Measurements from ENCODE around the gene ARHGAP10.
A peak's percentile ranks its signal among the peaks of the same experiment; 100 is the strongest.

ARHGAP10 gene

GRCh38 chr4:148095346-148095923 lies 363.5 kb downstream of the ARHGAP10 start:
- DNase-seq (ENCODE audit: low spot score) = no peak

GRCh38 chr4:148097801-148098200 lies 365.9 kb downstream of the ARHGAP10 start:
- no peak for DNase-seq (ENCODE audit: low spot score)

- DNase-seq (ENCODE audit: low spot score) = no peak
These were observed 369.3 kb downstream of the ARHGAP10 start for GRCh38 chr4:148101235-148101634.

- no peak for DNase-seq (ENCODE audit: low spot score)
These were observed 369.9 kb downstream of the ARHGAP10 start for GRCh38 chr4:148101790-148102189.

- DNase-seq (ENCODE audit: low spot score) = no peak
These were observed 371.9 kb downstream of the ARHGAP10 start for GRCh38 chr4:148103597-148104355.

- DNase-seq (ENCODE audit: low spot score) = no peak
These were observed 376.9 kb downstream of the ARHGAP10 start for GRCh38 chr4:148108766-148109165.

GRCh38 chr4:148109216-148109615 lies 377.3 kb downstream of the ARHGAP10 start:
- DNase-seq (ENCODE audit: low spot score) = no peak

- DNase-seq (ENCODE audit: low spot score) = no peak
These were observed 378.3 kb downstream of the ARHGAP10 start for GRCh38 chr4:148110169-148110568.

- DNase-seq (ENCODE audit: low spot score) = peak; percentile 22
These were observed 380.5 kb downstream of the ARHGAP10 start for GRCh38 chr4:148112231-148112982.

GRCh38 chr4:148114436-148114835 lies 382.5 kb downstream of the ARHGAP10 start:
- no peak for DNase-seq (ENCODE audit: low spot score)

GRCh38 chr4:148116264-148116663 lies 384.4 kb downstream of the ARHGAP10 start:
- DNase-seq (ENCODE audit: low spot score) = no peak

- no peak for DNase-seq (ENCODE audit: low spot score)
These were observed 385.1 kb downstream of the ARHGAP10 start for GRCh38 chr4:148116969-148117368.

GRCh38 chr4:148118179-148118578 lies 386.3 kb downstream of the ARHGAP10 start:
- DNase-seq (ENCODE audit: low spot score) = no peak

- DNase-seq (ENCODE audit: low spot score) = no peak
These were observed 386.7 kb downstream of the ARHGAP10 start for GRCh38 chr4:148118633-148119032.

GRCh38 chr4:148120216-148120615 lies 388.3 kb downstream of the ARHGAP10 start:
- DNase-seq (ENCODE audit: low spot score) = no peak

Measured in RKO (cell line).